Kidney tubule cell (primary cell): ENCODE measurements around the gene ABCF2.

ENCODE experiments used
- DNase-seq: peaks from one replicate; pipeline ENCODE4 v3.0.0-alpha.2; 2018; ENCODE audit warnings: low spot score

ABCF2 gene

GRCh38 chr7:151195616-151196450, 31.2 kb downstream of the ABCF2 start:
- DNase-seq: no peak

GRCh38 chr7:151194188-151194587, 32.8 kb downstream of the ABCF2 start:
- no peak for DNase-seq

- no peak for DNase-seq
These were observed 33.6 kb downstream of the ABCF2 start for GRCh38 chr7:151193203-151193978.

GRCh38 chr7:151192002-151192539, 34.9 kb downstream of the ABCF2 start:
- no peak for DNase-seq

- DNase-seq: no peak
These were observed 35.5 kb downstream of the ABCF2 start for GRCh38 chr7:151191544-151191943.

GRCh38 chr7:151189038-151189437, 38.0 kb downstream of the ABCF2 start:
- no peak for DNase-seq

GRCh38 chr7:151188252-151188542, 38.8 kb downstream of the ABCF2 start:
- no peak for DNase-seq

- DNase-seq: no peak
These were observed 39.4 kb downstream of the ABCF2 start for GRCh38 chr7:151187409-151188251.

GRCh38 chr7:151186640-151187408, 40.2 kb downstream of the ABCF2 start, which contains the start of gene ASB10:
ASB10 (minus strand) TSS chr7:151187250; CDS start chr7:151187130, 120 bp downstream.
- no peak for DNase-seq

GRCh38 chr7:151185762-151186639, 41.0 kb downstream of the ABCF2 start:
- no peak for DNase-seq

- no peak for DNase-seq
These were observed 46.0 kb downstream of the ABCF2 start for GRCh38 chr7:151181011-151181431.

GRCh38 chr7:151179946-151180345, 47.1 kb downstream of the ABCF2 start:
- DNase-seq: no peak

GRCh38 chr7:151179287-151179860, 47.6 kb downstream of the ABCF2 start:
- DNase-seq: no peak

GRCh38 chr7:151178831-151179230, 48.2 kb downstream of the ABCF2 start:
- DNase-seq: no peak

- DNase-seq: no peak
These were observed 48.8 kb downstream of the ABCF2 start for GRCh38 chr7:151178236-151178635.

- DNase-seq: no peak
These were observed 49.7 kb downstream of the ABCF2 start for GRCh38 chr7:151177310-151177709.

- DNase-seq: no peak
These were observed 50.6 kb downstream of the ABCF2 start for GRCh38 chr7:151176401-151176800.

GRCh38 chr7:151175793-151176311, 51.2 kb downstream of the ABCF2 start:
- DNase-seq: no peak

- no peak for DNase-seq
These were observed 51.8 kb downstream of the ABCF2 start for GRCh38 chr7:151175047-151175792.
